Ishikawa (cell line): ENCODE measurements around the gene CD300C.

Experiments used
- CEBPB ChIP-seq: IDR thresholded peaks from 2 replicates; pipeline ENCODE4 v1.6.1; 2012
- CREB1 ChIP-seq: IDR thresholded peaks from 2 replicates; pipeline ENCODE4 v1.6.1; 2012; ENCODE audit warnings: low read depth
- EP300 ChIP-seq: IDR thresholded peaks from 2 replicates; pipeline ENCODE4 v1.6.1; 2012; ENCODE audit warnings: borderline replicate concordance
- FOXM1 ChIP-seq: IDR thresholded peaks from 2 replicates; pipeline ENCODE4 v1.6.1; 2012; ENCODE audit warnings: low read depth, borderline replicate concordance
- MAX ChIP-seq: IDR thresholded peaks from 2 replicates; pipeline ENCODE4 v1.6.1; 2012
- NFIC ChIP-seq: IDR thresholded peaks from 2 replicates; pipeline ENCODE4 v1.6.1; 2012
- RAD21 ChIP-seq: IDR thresholded peaks from 2 replicates; pipeline ENCODE4 v1.6.1; 2012; ENCODE audit warnings: low read depth
- REST ChIP-seq: IDR thresholded peaks from 2 replicates; pipeline ENCODE4 v1.6.1; 2012; ENCODE audit warnings: low read depth, mild to moderate bottlenecking
- TAF1 ChIP-seq: IDR thresholded peaks from 2 replicates; pipeline ENCODE4 v1.6.1; 2012; ENCODE audit warnings: low read depth, mild to moderate bottlenecking
- TCF12 ChIP-seq: IDR thresholded peaks from 2 replicates; pipeline ENCODE4 v1.6.1; 2012; ENCODE audit warnings: low read depth
- TEAD4 ChIP-seq: IDR thresholded peaks from 2 replicates; pipeline ENCODE4 v1.6.1; 2012
- USF1 ChIP-seq: IDR thresholded peaks from 2 replicates; pipeline ENCODE4 v1.6.1; 2012
- YY1 ChIP-seq: IDR thresholded peaks from 2 replicates; pipeline ENCODE4 v1.6.1; 2012; ENCODE audit warnings: low read depth
- ZBTB7A ChIP-seq: IDR thresholded peaks from 2 replicates; pipeline ENCODE4 v1.6.1; 2012; ENCODE audit warnings: low read depth

GRCh38 chr17:74584292-74585060 lies 38.6 kb upstream of the CD300C start:
- TF ChIP-seq EP300 (no peak), RAD21 (no peak), ZBTB7A (no peak), CEBPB (no peak), YY1 (no peak), TAF1 (no peak), TCF12 (no peak), TEAD4 (no peak), USF1 (no peak), NFIC (no peak), REST (no peak), FOXM1 (no peak), CREB1 (no peak), MAX (no peak)
